HEK293 (cell line): ENCODE measurements around the gene ANKRD6.

Experiments used
- CTCF ChIA-PET: fragments of 350-600 bp; formaldehyde crosslinking; extraction: SDS; loops from one replicate; lab custom pipeline; 2021; ENCODE audit warnings: antibody characterized with exemption; lab: Yijun Ruan, JAX
- POLR2A ChIA-PET: fragments of 300-600 bp; formaldehyde crosslinking; extraction: SDS; loops from one replicate; lab custom pipeline; 2020; ENCODE audit warnings: antibody characterized with exemption, inconsistent platforms; lab: Yijun Ruan, JAX
- H3K27ac ChIP-seq: fragments of 200-500 bp; sonication (Bioruptor generic); 2 replicates; pipeline ENCODE4 v1.5.1; 2014; ENCODE audit warnings: low read depth, low read length, control low read depth, inconsistent platforms; ENCODE audit errors: extremely low read depth
- H3K36me3 ChIP-seq, 2 experiments: fragments of 200-500 bp in 1 of 2; sonication (Bioruptor generic) in 1 of 2; 1 replicate in 1 of 2; 2 replicates in 1 of 2; pipeline ENCODE4 v1.5.1; 2014 to 2017; ENCODE audit warnings: inconsistent platforms in 2 of 2, low read length in 2 of 2; ENCODE audit not compliant: control insufficient read depth in 2 of 2, insufficient read depth in 1 of 2
- H3K4me1 ChIP-seq: fragments of 200-500 bp; sonication (Bioruptor generic); 2 replicates; pipeline ENCODE4 v1.5.1; 2014; ENCODE audit warnings: mild to moderate bottlenecking, low read length, inconsistent platforms; ENCODE audit not compliant: control insufficient read depth, insufficient read depth
- H3K4me3 ChIP-seq: 2 replicates; pipeline ENCODE4 v1.5.1; 2011; ENCODE audit warnings: low read depth, mild to moderate bottlenecking, control low read depth, low read length, moderate library complexity
- H3K9me3 ChIP-seq: fragments of 200-500 bp; sonication (Bioruptor generic); 2 replicates; pipeline ENCODE4 v1.5.1; 2014; ENCODE audit warnings: low read depth, low read length, inconsistent platforms; ENCODE audit not compliant: control insufficient read depth, insufficient read depth
- FEZF1 ChIP-seq: fragments of 450-650 bp; formaldehyde crosslinking; IDR thresholded peaks from 2 replicates; pipeline ENCODE4 v1.5.1; 2016; ENCODE audit warnings: missing biosample characterization, missing genetic modification characterization
- GLIS1 ChIP-seq: fragments of 450-650 bp; formaldehyde crosslinking; IDR thresholded peaks from 2 replicates; pipeline ENCODE4 v1.5.1; 2016; ENCODE audit warnings: missing biosample characterization, missing genetic modification characterization
- INSM2 ChIP-seq: fragments of 450-650 bp; formaldehyde crosslinking; IDR thresholded peaks from 2 replicates; pipeline ENCODE4 v1.5.1; 2016; ENCODE audit warnings: missing biosample characterization, missing genetic modification characterization
- KLF1 ChIP-seq: fragments of 450-650 bp; formaldehyde crosslinking; IDR thresholded peaks from 2 replicates; pipeline ENCODE4 v1.5.1; 2016; ENCODE audit warnings: missing biosample characterization, missing genetic modification characterization
- MYNN ChIP-seq: fragments of 450-650 bp; formaldehyde crosslinking; IDR thresholded peaks from 2 replicates; pipeline ENCODE4 v1.5.1; 2016; ENCODE audit warnings: missing biosample characterization, missing genetic modification characterization, borderline replicate concordance
- MZF1 ChIP-seq: fragments of 450-650 bp; formaldehyde crosslinking; IDR thresholded peaks from 2 replicates; pipeline ENCODE4 v1.5.1; 2017; ENCODE audit warnings: missing biosample characterization, missing genetic modification characterization, borderline replicate concordance
- PBX3 ChIP-seq: sonication (generic); formaldehyde crosslinking; IDR thresholded peaks from 2 replicates; pipeline ENCODE4 v1.8.1; 2022; ENCODE audit warnings: mild to moderate bottlenecking, moderate library complexity, missing genetic modification reagents
- PRDM10 ChIP-seq: fragments of 450-650 bp; formaldehyde crosslinking; IDR thresholded peaks from 2 replicates; pipeline ENCODE4 v1.5.1; 2016; ENCODE audit warnings: missing biosample characterization, missing genetic modification characterization
- ZBTB17 ChIP-seq: fragments of 450-650 bp; formaldehyde crosslinking; IDR thresholded peaks from 2 replicates; pipeline ENCODE4 v1.5.1; 2016; ENCODE audit warnings: missing biosample characterization, missing genetic modification characterization
- ZFHX2 ChIP-seq: fragments of 450-650 bp; formaldehyde crosslinking; conservative IDR thresholded peaks from 2 replicates; pipeline ENCODE4 v1.5.1; 2016; ENCODE audit warnings: missing biosample characterization, missing genetic modification characterization
- ZNF146 ChIP-seq: fragments of 450-650 bp; formaldehyde crosslinking; IDR thresholded peaks from 2 replicates; pipeline ENCODE4 v1.5.1; 2016; ENCODE audit warnings: missing biosample characterization, missing genetic modification characterization
- ZNF169 ChIP-seq: fragments of 450-650 bp; formaldehyde crosslinking; IDR thresholded peaks from 2 replicates; pipeline ENCODE4 v1.5.1; 2016; ENCODE audit warnings: missing biosample characterization, missing genetic modification characterization
- ZNF248 ChIP-seq: fragments of 450-650 bp; formaldehyde crosslinking; IDR thresholded peaks from 2 replicates; pipeline ENCODE4 v1.5.1; 2017; ENCODE audit warnings: missing biosample characterization, missing genetic modification characterization
- ZNF341 ChIP-seq: fragments of 450-650 bp; formaldehyde crosslinking; IDR thresholded peaks from 2 replicates; pipeline ENCODE4; 2016; ENCODE audit warnings: low read depth, missing biosample characterization, missing genetic modification characterization
- ZNF366 ChIP-seq: fragments of 450-650 bp; formaldehyde crosslinking; conservative IDR thresholded peaks from 2 replicates; pipeline ENCODE4 v1.5.1; 2016; ENCODE audit warnings: missing biosample characterization, missing genetic modification characterization
- ZNF416 ChIP-seq: fragments of 450-650 bp; formaldehyde crosslinking; IDR thresholded peaks from 2 replicates; pipeline ENCODE4 v1.5.1; 2016; ENCODE audit warnings: missing biosample characterization, missing genetic modification characterization
- ZNF560 ChIP-seq: fragments of 450-650 bp; formaldehyde crosslinking; IDR thresholded peaks from 2 replicates; pipeline ENCODE4 v1.5.1; 2017; ENCODE audit warnings: missing biosample characterization, missing genetic modification characterization, borderline replicate concordance
- ZNF571 ChIP-seq: fragments of 450-650 bp; formaldehyde crosslinking; IDR thresholded peaks from 2 replicates; pipeline ENCODE4 v1.5.0; 2017; ENCODE audit warnings: missing biosample characterization, missing genetic modification characterization
- ZNF639 ChIP-seq: fragments of 450-650 bp; formaldehyde crosslinking; IDR thresholded peaks from 2 replicates; pipeline ENCODE4 v1.5.1; 2016; ENCODE audit warnings: missing biosample characterization, missing genetic modification characterization
- ZNF660 ChIP-seq: fragments of 450-650 bp; IDR thresholded peaks from 2 replicates; pipeline ENCODE4 v1.5.1; 2018; ENCODE audit warnings: missing biosample characterization, mild to moderate bottlenecking, missing genetic modification characterization
- ZNF837 ChIP-seq: fragments of 450-650 bp; formaldehyde crosslinking; IDR thresholded peaks from 2 replicates; pipeline ENCODE4 v1.5.1; 2016; ENCODE audit warnings: missing biosample characterization, missing genetic modification characterization
- ZSCAN16 ChIP-seq: fragments of 450-650 bp; formaldehyde crosslinking; IDR thresholded peaks from 2 replicates; pipeline ENCODE4 v1.5.1; 2016; ENCODE audit warnings: missing biosample characterization, missing genetic modification characterization
- ZXDB ChIP-seq: fragments of 450-650 bp; formaldehyde crosslinking; IDR thresholded peaks from 2 replicates; pipeline ENCODE4 v1.5.1; 2016; ENCODE audit warnings: missing biosample characterization, missing genetic modification characterization

The ANKRD6 gene

GRCh38 chr6:89505847-89506246 is 72.9 kb downstream of the ANKRD6 start (continued):
- no peak for TF ChIP-seq INSM2 (tag by site-specific recombination)
- TF ChIP-seq, all 188 proteins: peak for 0

GRCh38 chr6:89506716-89507617 is 74.0 kb downstream of the ANKRD6 start:
- Histone ChIP-seq H3K4me1 (peaks cover 31% of the 10 kb centered on the region), H3K4me3 (no peak overlapping the region), H3K27ac (no peak overlapping the region), H3K9me3 (no peaks in the 10 kb centered on the region), H3K36me3 (peaks cover 0 to 4% of the 10 kb centered on the region in 2 experiments; a peak in 1 of 3 replicates)
- ChIA-PET POLR2A (interaction anchor here (0.6 kb wide), 1 partner anchor 11 kb away, joined by 7 read pairs; no protein-coding TSS in a partner anchor), CTCF (interaction anchor here (0.6 to 1.2 kb wide), 3 partner anchors 19 to 103 kb away, joined by 3 to 6 read pairs (median 4); no protein-coding TSS in a partner anchor)
- TF ChIP-seq ZNF341 (no peak), ZBTB17 (tag by site-specific recombination) (peak; percentile 41; the same call in 1 of the 2 replicates), ZFHX2 (tag by site-specific recombination) (no peak), ZSCAN16 (tag by site-specific recombination) (no peak), ZNF837 (tag by site-specific recombination) (no peak), ZXDB (tag by site-specific recombination) (0 out of 2 replicates have a peak, but pooled peaks have one; percentile 15), ZNF660 (tag by site-specific recombination) (no peak), ZNF169 (no peak), ZNF560 (tag by site-specific recombination) (no peak), PRDM10 (tag by site-specific recombination) (no peak), ZNF146 (tag by site-specific recombination) (no peak)

GRCh38 chr6:89508755-89509563 is 76.0 kb downstream of the ANKRD6 start:
- no peak overlapping the region; the same call in 1 of the 2 replicates for H3K27ac ChIP-seq
- no peak overlapping the region for H3K4me3 ChIP-seq
- CTCF ChIA-PET = interaction anchor here (1.7 kb wide), 1 partner anchor 76 kb away, joined by 4 read pairs; no protein-coding TSS in a partner anchor
- POLR2A ChIA-PET = interaction anchor here (0.6 kb wide), 1 partner anchor 60 kb away, joined by 6 read pairs; no protein-coding TSS in a partner anchor
- peaks cover 27% of the 10 kb centered on the region for H3K4me1 ChIP-seq
- no peaks in the 10 kb centered on the region for H3K9me3 ChIP-seq
- H3K36me3 ChIP-seq = peaks cover 0 to 4% of the 10 kb centered on the region in 2 experiments; a peak in 1 of 3 replicates
- TF ChIP-seq MYNN (no peak), GLIS1 (peak; percentile 92), FEZF1 (tag by site-specific recombination) (0 out of 2 replicates have a peak, but pooled peaks have one; percentile 20), ZNF416 (tag by site-specific recombination) (no peak), ZNF639 (tag by site-specific recombination) (no peak), ZNF366 (tag by site-specific recombination) (no peak), ZNF248 (no peak), ZNF571 (tag by site-specific recombination) (no peak), MZF1 (tag by site-specific recombination) (no peak), PBX3 (CRISPR knock-in tag) (no peak), KLF1 (tag by site-specific recombination) (peak; percentile 34; the same call in 1 of the 2 replicates)
